ENCODE data around the gene FBXO42. TPM values are rescaled to one million over a fixed set of nuclear protein-coding genes. Genes with fewer than 3 reads are reported as not detected.

Gene FBXO42
- total RNA-seq, 4 donors from 2014 or later, result 22.0 to 52.6 (median 35.3) TPM

DNA sequence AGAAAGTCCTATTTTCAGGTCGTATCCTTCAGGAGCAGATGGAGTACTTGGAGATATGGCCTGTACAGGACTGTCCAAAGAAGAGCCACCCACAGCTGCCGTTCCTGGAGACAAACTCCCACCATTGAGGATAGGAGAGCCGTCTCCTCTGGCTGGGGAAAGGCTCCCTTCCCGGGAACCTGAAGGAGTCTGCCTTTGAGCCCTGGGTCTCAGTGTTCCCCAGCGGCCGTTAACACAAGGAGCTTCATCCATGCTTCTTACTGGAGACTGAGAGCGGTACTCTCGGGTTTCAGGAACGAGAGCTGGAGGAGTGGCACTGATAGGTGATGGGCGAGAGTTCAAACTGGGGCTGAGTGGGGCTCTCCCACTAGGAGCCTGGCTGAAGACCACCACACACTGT lies 100.9 kb downstream of the FBXO42 start:
- Histone ChIP-seq H3K4me3 (no peak overlapping the region), H3K27ac (replicated peaks in 1 of 4) (peak overlapping the region; percentile 78 to 85 (median 80)), H3K36me3 (peaks cover 16 to 61% (median 61%) of the 10 kb centered on the region in 4 donors), H3K4me1 (peaks cover 50 to 73% (median 59%) of the 10 kb centered on the region in 4 donors), H3K9me3 (no peaks in the 10 kb centered on the region), H3K27me3 (no peaks in the 10 kb centered on the region)
- DNase-seq (ENCODE audit: extremely low spot score), result no peak
- TF ChIP-seq POLR2A (IDR thresholded peaks at IDR 0.05; ENCODE audit: low read depth) (no peak), POLR2AphosphoS5 (IDR thresholded peaks at IDR 0.05) (no peak), EP300 (IDR thresholded peaks at IDR 0.05) (no peak)
- TF ChIP-seq, protein P1, sequence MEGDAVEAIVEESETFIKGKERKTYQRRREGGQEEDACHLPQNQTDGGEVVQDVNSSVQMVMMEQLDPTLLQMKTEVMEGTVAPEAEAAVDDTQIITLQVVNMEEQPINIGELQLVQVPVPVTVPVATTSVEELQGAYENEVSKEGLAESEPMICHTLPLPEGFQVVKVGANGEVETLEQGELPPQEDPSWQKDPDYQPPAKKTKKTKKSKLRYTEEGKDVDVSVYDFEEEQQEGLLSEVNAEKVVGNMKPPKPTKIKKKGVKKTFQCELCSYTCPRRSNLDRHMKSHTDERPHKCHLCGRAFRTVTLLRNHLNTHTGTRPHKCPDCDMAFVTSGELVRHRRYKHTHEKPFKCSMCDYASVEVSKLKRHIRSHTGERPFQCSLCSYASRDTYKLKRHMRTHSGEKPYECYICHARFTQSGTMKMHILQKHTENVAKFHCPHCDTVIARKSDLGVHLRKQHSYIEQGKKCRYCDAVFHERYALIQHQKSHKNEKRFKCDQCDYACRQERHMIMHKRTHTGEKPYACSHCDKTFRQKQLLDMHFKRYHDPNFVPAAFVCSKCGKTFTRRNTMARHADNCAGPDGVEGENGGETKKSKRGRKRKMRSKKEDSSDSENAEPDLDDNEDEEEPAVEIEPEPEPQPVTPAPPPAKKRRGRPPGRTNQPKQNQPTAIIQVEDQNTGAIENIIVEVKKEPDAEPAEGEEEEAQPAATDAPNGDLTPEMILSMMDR (IDR thresholded peaks at IDR 0.05), result no peak
- 94% methylated on average over 10 of the region's 10 CpGs for WGBS
- intact Hi-C loops (cut with DNase I), result no loop called here

DNA sequence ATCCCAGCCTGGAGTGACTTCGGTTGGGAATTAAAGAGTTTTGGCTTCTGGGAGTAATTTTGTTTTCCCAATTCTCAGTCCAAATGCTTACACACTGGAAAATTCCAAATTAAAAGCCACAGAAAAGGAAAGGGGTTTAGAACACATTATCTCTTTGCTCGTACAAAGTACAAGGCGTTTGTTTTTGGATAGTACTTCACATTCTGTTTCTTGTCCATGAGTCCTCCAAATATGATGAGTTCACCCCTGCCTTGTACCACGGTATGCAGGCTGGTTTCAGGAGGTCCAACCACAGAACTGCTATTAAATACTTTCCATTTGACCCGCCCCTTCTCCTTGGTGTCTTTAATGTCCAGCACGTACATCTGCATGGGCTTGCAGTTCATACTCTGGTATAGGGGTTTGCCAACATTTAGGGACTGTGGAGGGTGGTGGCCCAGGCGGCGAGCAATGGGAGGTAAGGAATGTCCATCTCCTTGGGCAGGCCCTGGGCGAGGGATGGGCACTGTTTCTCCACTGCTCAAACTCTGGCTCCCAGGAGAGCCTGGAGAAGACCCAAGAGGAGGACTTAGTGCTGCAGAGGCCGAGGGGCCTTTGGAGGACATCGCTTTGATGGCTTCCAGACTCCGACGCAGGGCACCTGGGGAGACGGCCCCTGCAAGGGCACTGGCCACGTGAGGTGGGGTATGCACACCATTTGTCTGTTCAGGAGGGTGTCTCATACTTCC lies 101.6 kb downstream of the FBXO42 start:
- no peak for DNase-seq (ENCODE audit: extremely low spot score)
- TF ChIP-seq POLR2AphosphoS5 (IDR thresholded peaks at IDR 0.05) (peak in 1 of 2 donors; percentile 30), EP300 (IDR thresholded peaks at IDR 0.05) (no peak), POLR2A (IDR thresholded peaks at IDR 0.05; ENCODE audit: low read depth) (no peak)
- Histone ChIP-seq H3K4me1 (peaks cover 50 to 76% (median 62%) of the 10 kb centered on the region in 4 donors), H3K4me3 (no peak overlapping the region), H3K9me3 (no peaks in the 10 kb centered on the region), H3K27me3 (no peaks in the 10 kb centered on the region), H3K27ac (replicated peaks in 1 of 4) (peak overlapping the region; percentile 78 to 85 (median 80)), H3K36me3 (peaks cover 15 to 58% (median 56%) of the 10 kb centered on the region in 4 donors)
- intact Hi-C loops (cut with DNase I), result no loop called here
- 70% methylated on average over 9 of the region's 15 CpGs for WGBS

DNA sequence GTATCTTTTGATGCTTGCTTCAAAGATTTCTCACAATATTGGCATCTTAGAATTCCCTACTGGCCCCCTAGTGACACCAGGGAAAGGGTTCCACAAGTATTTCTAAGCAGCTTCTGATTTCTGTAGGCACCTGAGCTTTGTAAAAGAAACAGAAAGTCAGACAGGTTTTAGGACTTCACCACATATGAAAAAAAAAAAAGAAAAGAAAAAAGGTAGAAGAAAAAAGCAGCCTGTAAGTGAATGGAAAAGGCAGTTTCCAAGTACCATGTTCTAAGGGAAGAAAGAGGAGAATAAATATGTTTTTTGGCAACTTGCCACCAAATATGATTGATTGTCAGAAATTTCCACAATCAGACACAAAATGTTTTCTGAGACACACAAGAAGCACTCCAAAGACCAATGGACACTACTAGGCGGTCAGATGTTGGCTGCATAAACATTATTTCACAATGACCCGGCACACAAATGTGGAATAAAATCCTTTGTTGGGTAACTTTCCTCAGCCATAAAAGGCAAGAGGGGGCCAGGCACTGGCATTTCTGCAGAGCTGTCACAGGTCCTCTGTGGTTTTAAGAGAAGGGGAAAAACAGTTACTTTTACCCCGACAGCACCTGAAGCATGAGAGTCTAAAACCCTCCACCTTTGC lies 102.6 kb downstream of the FBXO42 start:
- DNase-seq (ENCODE audit: extremely low spot score), result no peak
- intact Hi-C loops (cut with DNase I), result loop anchor here (5.0 kb wide), 2 partner anchors 42 to 113 kb away; no protein-coding TSS in a partner anchor

DNA sequence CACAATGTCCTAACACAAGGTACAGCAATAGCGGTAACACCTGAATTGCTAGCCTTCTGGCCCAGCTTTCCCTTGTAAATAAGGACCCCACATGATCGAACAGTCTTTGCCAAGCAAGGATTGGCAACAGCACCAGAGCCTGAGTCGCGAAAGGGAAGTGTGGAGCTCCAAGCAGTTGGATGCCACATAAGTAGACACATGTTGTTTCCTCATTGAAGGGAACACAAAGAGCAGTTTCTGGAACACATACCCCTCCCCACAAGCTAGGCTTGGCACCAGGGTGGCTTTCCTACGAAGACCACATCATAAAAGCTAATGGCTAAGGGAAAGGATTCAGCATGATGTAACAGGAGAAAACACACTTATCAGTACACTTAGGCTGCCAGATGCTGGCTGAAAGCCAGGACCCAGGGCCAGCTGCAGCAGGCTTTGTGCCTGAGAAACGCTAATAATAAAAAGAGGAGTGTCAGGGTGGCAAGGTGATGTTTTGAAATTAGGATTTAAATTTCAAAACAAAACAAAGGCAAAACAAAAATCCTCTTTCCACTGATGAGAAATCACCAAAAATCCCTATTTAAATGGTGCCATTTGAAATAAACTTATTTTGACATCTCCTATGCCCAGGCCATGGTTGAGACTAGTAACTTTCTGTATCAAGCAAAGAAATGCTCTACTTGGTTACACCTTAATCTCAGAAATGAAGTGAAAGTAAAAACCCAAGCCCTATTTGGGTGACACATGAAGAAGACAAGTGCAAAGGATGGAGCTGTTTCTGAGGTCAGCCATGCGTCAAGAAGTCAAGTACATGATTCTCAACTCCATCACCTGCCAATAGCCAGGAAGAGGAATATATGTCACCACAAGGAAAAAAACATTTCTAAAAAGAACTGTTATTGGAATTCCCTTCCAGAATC lies 103.4 kb downstream of the FBXO42 start:
- H3K36me3 ChIP-seq, result peaks cover 3 to 51% (median 43%) of the 10 kb centered on the region in 4 donors
- intact Hi-C loops (cut with DNase I), result loop anchor here (5.0 kb wide), 2 partner anchors 42 to 113 kb away; no protein-coding TSS in a partner anchor

More for the DNA sequence above, 102.6 kb downstream of the FBXO42 start:
- Histone ChIP-seq H3K36me3 (peaks cover 5 to 54% (median 49%) of the 10 kb centered on the region in 4 donors), H3K9me3 (no peaks in the 10 kb centered on the region), H3K27ac (replicated peaks in 1 of 4) (peak overlapping the region; percentile 78 to 85 (median 80)), H3K4me1 (peaks cover 50 to 70% (median 62%) of the 10 kb centered on the region in 4 donors), H3K4me3 (no peak overlapping the region), H3K27me3 (no peaks in the 10 kb centered on the region)
- TF ChIP-seq, protein P1 (IDR thresholded peaks at IDR 0.05), result no peak
- TF ChIP-seq POLR2A (IDR thresholded peaks at IDR 0.05; ENCODE audit: low read depth), result no peak
- TF ChIP-seq POLR2AphosphoS5 (IDR thresholded peaks at IDR 0.05), result peak; percentile 69 to 78
- 27% methylated on average over 3 of the region's 3 CpGs for WGBS

DNA sequence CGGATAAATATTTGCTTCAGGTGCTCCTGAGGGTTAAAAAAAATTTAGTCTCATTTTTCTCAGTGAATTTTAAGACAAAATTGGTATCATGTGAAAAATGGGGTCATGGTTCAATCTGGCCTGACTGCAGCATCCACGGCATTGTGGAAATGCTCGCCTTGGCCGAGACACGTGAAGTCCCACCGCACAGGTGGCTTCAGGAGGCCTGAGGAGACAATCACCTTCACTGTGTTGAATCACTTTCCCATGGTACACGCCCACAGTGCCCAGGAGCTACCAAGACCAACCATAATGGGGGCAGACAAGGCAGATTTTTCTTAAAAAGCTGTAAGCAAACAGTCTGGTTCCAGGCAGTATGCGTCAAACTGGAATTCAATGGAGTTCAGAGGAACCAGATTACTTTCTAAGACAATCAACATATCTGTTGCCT lies 104.3 kb downstream of the FBXO42 start:
- Histone ChIP-seq H3K27me3 (no peaks in the 10 kb centered on the region), H3K36me3 (peaks cover 0 to 44% (median 35%) of the 10 kb centered on the region in 4 donors), H3K9me3 (no peaks in the 10 kb centered on the region), H3K27ac (replicated peaks in 1 of 4) (peak overlapping the region; percentile 78 to 85 (median 80)), H3K4me1 (peaks cover 67 to 73% (median 69%) of the 10 kb centered on the region in 4 donors), H3K4me3 (no peak overlapping the region)
- DNase-seq (ENCODE audit: extremely low spot score), result no peak
- intact Hi-C loops (cut with DNase I), result loop anchor here (5.0 kb wide), 2 partner anchors 41 to 114 kb away; no protein-coding TSS in a partner anchor
- WGBS, result 93% methylated on average over 8 of the region's 8 CpGs
- TF ChIP-seq, protein P1 (IDR thresholded peaks at IDR 0.05), result no peak
- TF ChIP-seq EP300 (IDR thresholded peaks at IDR 0.05) (no peak), POLR2A (IDR thresholded peaks at IDR 0.05; ENCODE audit: low read depth) (no peak), POLR2AphosphoS5 (IDR thresholded peaks at IDR 0.05) (no peak)

More for the DNA sequence above, 103.4 kb downstream of the FBXO42 start:
- Histone ChIP-seq H3K4me3 (no peak overlapping the region), H3K4me1 (peaks cover 59 to 71% (median 66%) of the 10 kb centered on the region in 4 donors), H3K9me3 (no peaks in the 10 kb centered on the region), H3K27me3 (no peaks in the 10 kb centered on the region), H3K27ac (replicated peaks in 1 of 4) (peak overlapping the region; percentile 78 to 85 (median 80))
- no peak for DNase-seq (ENCODE audit: extremely low spot score)
- TF ChIP-seq POLR2AphosphoS5 (IDR thresholded peaks at IDR 0.05) (peak; percentile 64 to 67), POLR2A (IDR thresholded peaks at IDR 0.05; ENCODE audit: low read depth) (no peak)
- 29% methylated on average over 7 of the region's 7 CpGs for WGBS

All from esophagus muscularis mucosa (tissue), 4 donors.